ENCODE results near the gene TANC1. TPM values are rescaled to one million over a fixed set of nuclear protein-coding genes. Genes with fewer than 3 reads are reported as not detected.

Gene TANC1
- total and polyA plus RNA-seq, 2 of the 4 experiments (the other 2 are of a cell fraction) = 10.2 to 12.9 TPM

GRCh38 chr2:159172403-159172802, 204.0 kb downstream of the TANC1 start:
- H3K27ac ChIP-seq (ENCODE audit: insufficient read depth, low read length) = no peak overlapping the region
- H4K91ac ChIP-seq (ENCODE audit: insufficient read depth, low read depth, low read length) = no peak overlapping the region
- H3K79me1 ChIP-seq (ENCODE audit: low read depth in 1 of 2, low read length in 2 of 2) = peaks cover 0 to 4% of the 10 kb centered on the region in 2 experiments; a peak in 1 of 4 replicates
- peaks cover 41% of the 10 kb centered on the region for H3K36me3 ChIP-seq (ENCODE audit: control insufficient read depth, insufficient read depth, low read length)
- H3K23ac ChIP-seq (ENCODE audit: low read depth, low read length) = no peak overlapping the region
- no peak overlapping the region for H2BK15ac ChIP-seq (ENCODE audit: low read depth, low read length)
- no peak overlapping the region for H4K5ac ChIP-seq (ENCODE audit: low read depth, low read length)
- no peak overlapping the region for H2BK5ac ChIP-seq (ENCODE audit: low read depth, low read length, poor library complexity, severe bottlenecking)
- no peak overlapping the region for H4K8ac ChIP-seq (ENCODE audit: low read depth in 2 of 2, low read length in 2 of 2)
- no peak overlapping the region for H3K9ac ChIP-seq (ENCODE audit: low read depth, low read length)
- no peak overlapping the region for H2BK120ac ChIP-seq (ENCODE audit: low read depth, low read length)
- ATAC-seq (ENCODE audit: low read depth) (no peak), DNase-seq (no peak)
- no peaks in the 10 kb centered on the region for H4K20me1 ChIP-seq (ENCODE audit: insufficient read depth, low read length)
- ChIA-PET CTCF (no interaction called here), POLR2A (ENCODE audit: unreplicated experiment) (no interaction called here)
- no peak overlapping the region for H3K14ac ChIP-seq (replicated peaks; ENCODE audit: low read depth, low read length)
- H3K9me1 ChIP-seq (ENCODE audit: insufficient read depth, low read length) = peaks cover 7% of the 10 kb centered on the region; the same call in 1 of the 2 replicates
- H2AFZ ChIP-seq (replicated peaks; ENCODE audit: low read length, poor library complexity) = no peak overlapping the region
- H3K4ac ChIP-seq (ENCODE audit: low read depth, low read length) = no peak overlapping the region
- dilution Hi-C loops (cut with HindIII; ENCODE audit: low sequenced_read_pairs, unreplicated experiment) (no loop called here), intact Hi-C loops (cut with micrococcal nuclease) (no loop called here), in situ Hi-C loops (cut with MboI; ENCODE audit: low sequenced_read_pairs) (no loop called here)
- TF ChIP-seq MAZ (IDR thresholded peaks at IDR 0.05; ENCODE audit: borderline replicate concordance, low read depth, low read length) = no peak
- no peak for TF ChIP-seq CTCF (conservative IDR thresholded peaks at IDR 0.05; ENCODE audit: low read depth, low read length)
- TF ChIP-seq RCOR1 (IDR thresholded peaks at IDR 0.05; ENCODE audit: insufficient replicate concordance, low read length) = no peak
- TF ChIP-seq MAFK (IDR thresholded peaks at IDR 0.05; ENCODE audit: low read depth, low read length) = no peak
- no peak for TF ChIP-seq MXI1 (IDR thresholded peaks at IDR 0.05; ENCODE audit: borderline replicate concordance, low read depth, low read length)
- no peak for TF ChIP-seq FOS (IDR thresholded peaks at IDR 0.05; ENCODE audit: low read depth, low read length)
- no peak for TF ChIP-seq RFX5 (IDR thresholded peaks at IDR 0.05; ENCODE audit: low read depth, low read length)
- TF ChIP-seq SMC3 (IDR thresholded peaks at IDR 0.05; ENCODE audit: low read depth, low read length) = no peak
- no peak for TF ChIP-seq CHD1 (IDR thresholded peaks at IDR 0.05; ENCODE audit: low read depth, low read length)
- no peak for TF ChIP-seq BHLHE40 (IDR thresholded peaks at IDR 0.05; ENCODE audit: low read depth, low read length)
- no peak for TF ChIP-seq RAD21 (IDR thresholded peaks at IDR 0.05; ENCODE audit: low read length)
- no peak for TF ChIP-seq NFE2L2 (IDR thresholded peaks at IDR 0.05; ENCODE audit: low read depth, low read length)
- TF ChIP-seq POLR2A (IDR thresholded peaks at IDR 0.05; ENCODE audit: low read depth, low read length) = no peak
- no peak for TF ChIP-seq CEBPB (IDR thresholded peaks at IDR 0.05; ENCODE audit: low read depth, low read length)
- TF ChIP-seq ELK1 (IDR thresholded peaks at IDR 0.05; ENCODE audit: borderline replicate concordance, low read depth, low read length) = no peak
- H3K4me3 ChIP-seq (ENCODE audit: insufficient read depth, low read depth, low read length) = no peak overlapping the region
- H3K4me1 ChIP-seq (ENCODE audit: control insufficient read depth, insufficient read depth, low read length) = peaks cover 6% of the 10 kb centered on the region
- H2AK5ac ChIP-seq (ENCODE audit: low read depth, low read length) = no peak overlapping the region
- BruUV-seq (replicated peaks) = no TSS peak
- no peak overlapping the region for H2BK20ac ChIP-seq (ENCODE audit: low read depth, low read length)
- no peaks in the 10 kb centered on the region for H3K27me3 ChIP-seq (ENCODE audit: control insufficient read depth, insufficient read depth, low read length)
- WGBS, 2 experiments (ENCODE audit: extremely low coverage in 2 of 2, insufficient read length in 1 of 2) = 83% methylated on average over 2 of the region's 3 CpGs; no CpG with 5 or more reads in 1 of the 2 experiments
- no peak overlapping the region for H2AK9ac ChIP-seq (replicated peaks; ENCODE audit: low read depth, low read length, poor library complexity)
- no peak overlapping the region for H3K4me2 ChIP-seq (ENCODE audit: low read depth, low read length)
- H3K9me3 ChIP-seq (ENCODE audit: control insufficient read depth, insufficient read depth, low read length) = no peaks in the 10 kb centered on the region
- H3K18ac ChIP-seq (ENCODE audit: low read depth, low read length) = no peak overlapping the region
- H3K56ac ChIP-seq (ENCODE audit: extremely low read depth, insufficient read depth, low read length) = no peak overlapping the region

Measured in IMR-90 (cell line).